Measurements from ENCODE around the gene DDAH1.

DNA sequence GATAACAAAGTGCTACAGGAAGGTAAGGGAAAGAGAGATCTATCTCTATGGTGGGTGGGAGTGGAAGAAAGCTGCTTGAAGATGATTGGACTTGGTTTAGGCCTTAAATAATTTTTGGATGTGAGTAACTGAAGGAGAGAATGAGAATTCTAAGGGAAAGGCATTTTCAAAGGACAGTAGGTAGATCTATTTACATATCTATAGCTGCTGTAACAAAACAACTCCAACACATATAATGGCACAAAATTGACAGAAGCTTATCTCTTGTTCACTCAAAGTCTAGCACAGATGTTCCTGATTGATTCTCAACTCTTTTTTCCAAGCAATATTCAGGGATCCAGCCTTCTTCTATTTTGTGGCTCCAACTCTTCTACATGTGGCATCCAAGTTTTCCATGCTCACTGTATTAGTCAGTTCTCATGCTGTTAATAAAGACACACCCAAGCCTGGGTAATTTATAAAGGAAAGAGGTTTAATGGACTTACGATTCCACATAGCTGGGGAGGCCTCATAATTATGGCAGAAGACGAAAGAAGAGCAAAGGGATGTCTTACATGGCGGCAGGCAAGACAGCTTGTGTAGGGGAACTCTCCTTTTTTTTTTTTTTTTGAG is 3.1 kb upstream of the DDAH1 start:
- no peak for TF ChIP-seq POLR2A (IDR thresholded peaks at IDR 0.05; ENCODE audit: low read depth, low read length)
- TF ChIP-seq POLR2AphosphoS5 (IDR thresholded peaks at IDR 0.05; ENCODE audit: low read depth, low read length) = no peak
- no peak for TF ChIP-seq TAF1 (IDR thresholded peaks at IDR 0.05; ENCODE audit: borderline replicate concordance, low read depth, low read length)
